ENCODE data around the gene MRPL51. TPM values are rescaled to one million over a fixed set of nuclear protein-coding genes. Genes with fewer than 3 reads are reported as not detected.
"Not testable (repeated sequence)": the region's sequence is repeated elsewhere in the genome, so short reads cannot be mapped to it uniquely, and the experiment has no call there.

MRPL51 gene
- total and polyA plus RNA-seq, 2 experiments from 2014 or later: 57.4 to 231 TPM

DNA sequence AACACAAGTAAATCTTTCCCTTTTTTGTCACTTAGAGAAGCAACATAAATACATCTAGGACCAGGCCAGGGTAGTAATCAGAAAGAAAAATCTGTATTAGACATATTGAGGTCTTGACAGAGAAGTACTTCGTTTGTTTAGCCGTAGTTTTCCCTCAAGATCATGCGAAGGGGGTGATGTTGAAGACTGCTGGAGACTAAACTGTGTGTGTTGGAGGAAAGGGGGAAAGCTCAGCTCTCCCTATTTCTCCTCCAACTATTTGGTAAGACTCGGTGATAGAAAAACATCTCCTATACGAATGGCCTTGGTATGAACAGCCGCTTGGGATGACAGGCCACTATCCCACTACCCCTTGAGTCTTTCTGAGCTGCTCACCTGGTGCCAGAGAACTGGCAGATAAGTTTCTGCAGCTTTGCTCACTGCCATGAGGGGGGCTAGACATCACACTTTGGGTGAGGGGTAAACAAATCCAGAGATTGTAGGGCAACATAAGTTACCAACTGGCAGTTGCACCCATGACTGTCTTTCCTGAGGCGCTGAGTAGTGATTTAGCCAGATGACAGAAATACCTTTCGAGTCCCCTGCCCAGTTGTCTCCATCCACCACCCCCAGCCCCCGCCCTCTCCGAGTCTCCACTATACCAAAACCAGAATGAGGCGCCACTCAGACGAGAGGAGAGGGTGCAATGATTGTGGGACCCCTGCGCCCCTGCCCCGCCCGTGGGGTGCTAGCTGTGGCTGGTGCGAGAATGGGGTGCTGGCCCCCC lies 23.3 kb downstream of the MRPL51 start:
- Histone ChIP-seq H4K20me1 (ENCODE audit: insufficient read depth, poor library complexity, severe bottlenecking) (no peaks in the 10 kb centered on the region), H3K27ac (peak overlapping the region; percentile 87), H3K4me1 (ENCODE audit: insufficient read depth) (peaks cover 7% of the 10 kb centered on the region), H3K79me2 (peaks cover 13% of the 10 kb centered on the region), H3K4me3 (peak overlapping the region; percentile 77), H3K36me3 (replicated peaks; ENCODE audit: insufficient read depth, low read depth) (no peaks in the 10 kb centered on the region), H3K27me3 (no peaks in the 10 kb centered on the region), H2AFZ (peak overlapping the region; percentile 69), H3K9me3 (ENCODE audit: low read depth) (no peaks in the 10 kb centered on the region), H3K4me2 (peak overlapping the region; percentile 97), H3K9me2 (replicated peaks; ENCODE audit: insufficient read depth) (no peaks in the 10 kb centered on the region)
- WGBS (ENCODE audit: low lambda C conversion rate, missing lambda C conversion rate): 27% methylated on average over 15 of the region's 16 CpGs
- DNase-seq (ENCODE audit: low spot score): no peak
- TF ChIP-seq EZH2 (IDR thresholded peaks at IDR 0.05; ENCODE audit: borderline replicate concordance): no peak
- no peak for TF ChIP-seq EZH2phosphoT487 (IDR thresholded peaks at IDR 0.05; ENCODE audit: low read depth, severe bottlenecking, unreplicated experiment)
- TF ChIP-seq, protein P1, sequence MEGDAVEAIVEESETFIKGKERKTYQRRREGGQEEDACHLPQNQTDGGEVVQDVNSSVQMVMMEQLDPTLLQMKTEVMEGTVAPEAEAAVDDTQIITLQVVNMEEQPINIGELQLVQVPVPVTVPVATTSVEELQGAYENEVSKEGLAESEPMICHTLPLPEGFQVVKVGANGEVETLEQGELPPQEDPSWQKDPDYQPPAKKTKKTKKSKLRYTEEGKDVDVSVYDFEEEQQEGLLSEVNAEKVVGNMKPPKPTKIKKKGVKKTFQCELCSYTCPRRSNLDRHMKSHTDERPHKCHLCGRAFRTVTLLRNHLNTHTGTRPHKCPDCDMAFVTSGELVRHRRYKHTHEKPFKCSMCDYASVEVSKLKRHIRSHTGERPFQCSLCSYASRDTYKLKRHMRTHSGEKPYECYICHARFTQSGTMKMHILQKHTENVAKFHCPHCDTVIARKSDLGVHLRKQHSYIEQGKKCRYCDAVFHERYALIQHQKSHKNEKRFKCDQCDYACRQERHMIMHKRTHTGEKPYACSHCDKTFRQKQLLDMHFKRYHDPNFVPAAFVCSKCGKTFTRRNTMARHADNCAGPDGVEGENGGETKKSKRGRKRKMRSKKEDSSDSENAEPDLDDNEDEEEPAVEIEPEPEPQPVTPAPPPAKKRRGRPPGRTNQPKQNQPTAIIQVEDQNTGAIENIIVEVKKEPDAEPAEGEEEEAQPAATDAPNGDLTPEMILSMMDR (IDR thresholded peaks at IDR 0.05; ENCODE audit: poor library complexity): no peak

DNA sequence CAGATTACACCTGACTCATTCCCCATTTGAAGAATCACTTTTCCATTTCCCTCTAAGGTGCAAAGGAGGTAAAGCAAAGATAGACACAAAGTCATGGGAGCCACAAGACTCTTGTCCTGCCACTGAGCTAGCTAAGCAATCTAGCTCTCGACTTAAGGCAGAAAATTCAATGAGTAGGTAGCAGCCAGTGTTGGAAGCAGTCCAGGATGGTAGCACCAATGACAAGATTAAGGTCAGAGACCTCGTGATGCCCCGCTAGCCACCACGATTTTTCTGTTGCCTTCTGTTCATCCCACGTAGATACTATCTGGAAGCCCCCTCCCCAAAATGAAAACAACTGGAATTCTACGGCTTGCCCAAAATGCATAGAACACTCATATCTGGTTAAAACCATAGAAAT lies 24.0 kb downstream of the MRPL51 start:
- TF ChIP-seq EZH2phosphoT487 (IDR thresholded peaks at IDR 0.05; ENCODE audit: low read depth, severe bottlenecking, unreplicated experiment): no peak
- TF ChIP-seq EZH2 (IDR thresholded peaks at IDR 0.05; ENCODE audit: borderline replicate concordance): no peak
- TF ChIP-seq, protein P1 (IDR thresholded peaks at IDR 0.05; ENCODE audit: poor library complexity): no peak
- Histone ChIP-seq H3K36me3 (replicated peaks; ENCODE audit: insufficient read depth, low read depth) (no peaks in the 10 kb centered on the region), H3K9me2 (replicated peaks; ENCODE audit: insufficient read depth) (no peaks in the 10 kb centered on the region), H2AFZ (no peak overlapping the region), H4K20me1 (ENCODE audit: insufficient read depth, poor library complexity, severe bottlenecking) (no peaks in the 10 kb centered on the region), H3K4me2 (peak overlapping the region; percentile 97), H3K4me1 (ENCODE audit: insufficient read depth) (peaks cover 7% of the 10 kb centered on the region), H3K27me3 (no peaks in the 10 kb centered on the region), H3K27ac (no peak overlapping the region), H3K79me2 (peaks cover 13% of the 10 kb centered on the region), H3K9me3 (ENCODE audit: low read depth) (no peaks in the 10 kb centered on the region), H3K4me3 (no peak overlapping the region)
- 91% methylated on average over 6 of the region's 6 CpGs for WGBS (ENCODE audit: low lambda C conversion rate, missing lambda C conversion rate)
- DNase-seq (ENCODE audit: low spot score): no peak

GRCh38 chr12:6468283-6468575 lies 24.8 kb downstream of the MRPL51 start:
- H3K4me1 ChIP-seq (ENCODE audit: insufficient read depth): peaks cover 7% of the 10 kb centered on the region
- H3K27ac ChIP-seq: no peak overlapping the region
- H3K79me2 ChIP-seq: peaks cover 13% of the 10 kb centered on the region
- H3K9me3 ChIP-seq (ENCODE audit: low read depth): no peaks in the 10 kb centered on the region
- H4K20me1 ChIP-seq (ENCODE audit: insufficient read depth, poor library complexity, severe bottlenecking): no peaks in the 10 kb centered on the region
- no peaks in the 10 kb centered on the region for H3K9me2 ChIP-seq (replicated peaks; ENCODE audit: insufficient read depth)
- H3K36me3 ChIP-seq (replicated peaks; ENCODE audit: insufficient read depth, low read depth): no peaks in the 10 kb centered on the region
- DNase-seq (ENCODE audit: low spot score): no peak
- H3K4me3 ChIP-seq: no peak overlapping the region
- no peak overlapping the region for H3K4me2 ChIP-seq
- TF ChIP-seq, protein P1 (IDR thresholded peaks at IDR 0.05; ENCODE audit: poor library complexity): no peak
- TF ChIP-seq EZH2 (IDR thresholded peaks at IDR 0.05; ENCODE audit: borderline replicate concordance) (no peak), EZH2phosphoT487 (IDR thresholded peaks at IDR 0.05; ENCODE audit: low read depth, severe bottlenecking, unreplicated experiment) (no peak)
- H2AFZ ChIP-seq: no peak overlapping the region
- no peaks in the 10 kb centered on the region for H3K27me3 ChIP-seq

GRCh38 chr12:6467571-6468282 lies 25.3 kb downstream of the MRPL51 start:
- H3K27ac ChIP-seq, H3K4me2 ChIP-seq: not testable (repeated sequence)
- 95% methylated on average over 9 of the region's 9 CpGs for WGBS (ENCODE audit: low lambda C conversion rate, missing lambda C conversion rate)

GRCh38 chr12:6466751-6467150 lies 26.3 kb downstream of the MRPL51 start:
- not testable (repeated sequence) for H3K27ac ChIP-seq; DNase-seq (ENCODE audit: low spot score); H3K9me2 ChIP-seq (replicated peaks; ENCODE audit: insufficient read depth); H3K4me3 ChIP-seq; H2AFZ ChIP-seq; H3K4me2 ChIP-seq; H4K20me1 ChIP-seq (ENCODE audit: insufficient read depth, poor library complexity, severe bottlenecking); H3K9me3 ChIP-seq (ENCODE audit: low read depth); H3K27me3 ChIP-seq; H3K4me1 ChIP-seq (ENCODE audit: insufficient read depth); H3K36me3 ChIP-seq (replicated peaks; ENCODE audit: insufficient read depth, low read depth)
- peaks cover 13% of the 10 kb centered on the region for H3K79me2 ChIP-seq
- 94% methylated on average over 4 of the region's 4 CpGs for WGBS (ENCODE audit: low lambda C conversion rate, missing lambda C conversion rate)

More at GRCh38 chr12:6467571-6468282, 25.3 kb downstream of the MRPL51 start:
- not testable (repeated sequence) for H3K27me3 ChIP-seq; DNase-seq (ENCODE audit: low spot score); H3K9me3 ChIP-seq (ENCODE audit: low read depth); H2AFZ ChIP-seq; H4K20me1 ChIP-seq (ENCODE audit: insufficient read depth, poor library complexity, severe bottlenecking); H3K4me1 ChIP-seq (ENCODE audit: insufficient read depth); H3K4me3 ChIP-seq; H3K9me2 ChIP-seq (replicated peaks; ENCODE audit: insufficient read depth); H3K36me3 ChIP-seq (replicated peaks; ENCODE audit: insufficient read depth, low read depth)
- H3K79me2 ChIP-seq: peaks cover 13% of the 10 kb centered on the region
